HepG2 (cell line): ENCODE results near the gene NDRG2. TPM values are rescaled to one million over a fixed set of nuclear protein-coding genes. Genes with fewer than 3 reads are reported as not detected.

Experiments
- ARID3A ChIP-seq: IDR thresholded peaks from 2 replicates; pipeline ENCODE4 v1.6.1; 2012; ENCODE audit warnings: low read depth, low read length, improper control_type of control experiment
- HOXA7 ChIP-seq: sonication (generic); formaldehyde crosslinking; IDR thresholded peaks from 2 replicates; pipeline ENCODE4 v1.8.1; 2022; ENCODE audit warnings: mild to moderate bottlenecking, missing genetic modification reagents, moderate library complexity
- IRF1 ChIP-seq: sonication (generic); formaldehyde crosslinking; IDR thresholded peaks from 2 replicates; pipeline ENCODE4 v1.4.0; 2020; ENCODE audit warnings: low read depth, mild to moderate bottlenecking, missing genetic modification reagents
- KLF11 ChIP-seq: IDR thresholded peaks from 2 replicates; pipeline ENCODE4 v1.6.1; 2016; ENCODE audit warnings: missing compliant biosample characterization
- NFIB ChIP-seq: sonication (generic); formaldehyde crosslinking; IDR thresholded peaks from 2 replicates; pipeline ENCODE4 v1.9.0; 2021; ENCODE audit warnings: missing genetic modification reagents, mild to moderate bottlenecking, borderline replicate concordance
- NR2F2 ChIP-seq: IDR thresholded peaks from 2 replicates; pipeline ENCODE4 v1.6.1; 2012; ENCODE audit warnings: low read depth, inconsistent platforms, borderline replicate concordance
- PHF20 ChIP-seq: sonication (generic); formaldehyde crosslinking; IDR thresholded peaks from 2 replicates; pipeline ENCODE4 v1.5.0; 2020; ENCODE audit warnings: mild to moderate bottlenecking, missing genetic modification reagents
- REL ChIP-seq: sonication (generic); formaldehyde crosslinking; conservative IDR thresholded peaks from 2 replicates; pipeline ENCODE4 v1.8.0; 2022; ENCODE audit warnings: mild to moderate bottlenecking, missing genetic modification reagents, moderate library complexity
- REPIN1 ChIP-seq: sonication (generic); formaldehyde crosslinking; IDR thresholded peaks from 2 replicates; pipeline ENCODE4 v1.8.0; 2022; ENCODE audit warnings: missing genetic modification reagents, low read depth, mild to moderate bottlenecking, borderline replicate concordance
- SNAI1 ChIP-seq: sonication (generic); formaldehyde crosslinking; IDR thresholded peaks from 2 replicates; pipeline ENCODE4 v1.5.0; 2020; ENCODE audit warnings: mild to moderate bottlenecking, missing genetic modification reagents, borderline replicate concordance
- SP2 ChIP-seq: sonication (generic); formaldehyde crosslinking; IDR thresholded peaks from 2 replicates; pipeline ENCODE4 v1.5.1; 2020; ENCODE audit warnings: mild to moderate bottlenecking, missing genetic modification reagents
- TFDP2 ChIP-seq: sonication (generic); formaldehyde crosslinking; IDR thresholded peaks from 2 replicates; pipeline ENCODE4 v1.4.0; 2020; ENCODE audit warnings: missing genetic modification reagents
- ZNF317 ChIP-seq: sonication (generic); formaldehyde crosslinking; IDR thresholded peaks from 2 replicates; pipeline ENCODE4 v1.5.0; 2020; ENCODE audit warnings: mild to moderate bottlenecking, missing genetic modification reagents
- ZNF33B ChIP-seq: sonication (generic); formaldehyde crosslinking; IDR thresholded peaks from 2 replicates; pipeline ENCODE4 v1.5.1; 2020; ENCODE audit warnings: mild to moderate bottlenecking, missing genetic modification reagents
- ZNF382 ChIP-seq: sonication (generic); formaldehyde crosslinking; IDR thresholded peaks from 2 replicates; pipeline ENCODE4 v1.5.0; 2020; ENCODE audit warnings: missing genetic modification reagents, mild to moderate bottlenecking, borderline replicate concordance
- ZNF383 ChIP-seq: sonication (generic); formaldehyde crosslinking; IDR thresholded peaks from 2 replicates; pipeline ENCODE4 v1.4.0; 2020; ENCODE audit warnings: missing genetic modification reagents, mild to moderate bottlenecking, borderline replicate concordance
- ZNF564 ChIP-seq: sonication (generic); formaldehyde crosslinking; IDR thresholded peaks from 2 replicates; pipeline ENCODE4 v1.8.1; 2023; ENCODE audit warnings: mild to moderate bottlenecking, missing genetic modification reagents
- ZNF674 ChIP-seq: sonication (generic); formaldehyde crosslinking; IDR thresholded peaks from 2 replicates; pipeline ENCODE4 v1.5.0; 2020; ENCODE audit warnings: low read depth, mild to moderate bottlenecking, missing genetic modification reagents
- ZNF776 ChIP-seq: sonication (generic); formaldehyde crosslinking; IDR thresholded peaks from 2 replicates; pipeline ENCODE4 v1.4.0; 2020; ENCODE audit warnings: mild to moderate bottlenecking, missing genetic modification reagents
- polyA plus RNA-seq, 8 experiments: library from polyadenylated mRNA; depleted of rRNA in 3 of 8; stranded (reverse) in 7 of 8; unstranded in 1 of 8; fragments of >200 nt; fragmentation: Illumina TruSeq in 4 of 8; extraction: Trizol in 4 of 8; gene quantifications; 2 replicates each; pipeline versions ENCODE4 v1.2.1 to v1.2.3, GENCODE V29; 2011 to 2016; ENCODE audit warnings: low read depth in 4 of 8, missing spikeins in 1 of 8, mixed read lengths in 1 of 8; ENCODE audit not compliant: insufficient read depth in 1 of 8
- total RNA-seq, 5 experiments: library from RNA; depleted of rRNA; stranded (reverse); fragments of >200 nt; fragmentation: Illumina TruSeq; extraction: Trizol; gene quantifications; 2 replicates each; pipeline ENCODE4 v1.2.3, GENCODE V29; 2016; ENCODE audit warnings: low read depth in 1 of 5
- TF ChIP-seq, protein P1 (sequence below): sonication (generic); formaldehyde crosslinking; IDR thresholded peaks from 2 replicates; pipeline ENCODE4 v1.9.0; 2021; ENCODE audit warnings: mild to moderate bottlenecking, missing genetic modification reagents

NDRG2 gene
- total and polyA plus RNA-seq, 2 of the 13 experiments (the other 11 are each of a cell fraction or from before 2014, with no cell fraction given), result 27.2 to 189 TPM

- TF ChIP-seq, protein P1, sequence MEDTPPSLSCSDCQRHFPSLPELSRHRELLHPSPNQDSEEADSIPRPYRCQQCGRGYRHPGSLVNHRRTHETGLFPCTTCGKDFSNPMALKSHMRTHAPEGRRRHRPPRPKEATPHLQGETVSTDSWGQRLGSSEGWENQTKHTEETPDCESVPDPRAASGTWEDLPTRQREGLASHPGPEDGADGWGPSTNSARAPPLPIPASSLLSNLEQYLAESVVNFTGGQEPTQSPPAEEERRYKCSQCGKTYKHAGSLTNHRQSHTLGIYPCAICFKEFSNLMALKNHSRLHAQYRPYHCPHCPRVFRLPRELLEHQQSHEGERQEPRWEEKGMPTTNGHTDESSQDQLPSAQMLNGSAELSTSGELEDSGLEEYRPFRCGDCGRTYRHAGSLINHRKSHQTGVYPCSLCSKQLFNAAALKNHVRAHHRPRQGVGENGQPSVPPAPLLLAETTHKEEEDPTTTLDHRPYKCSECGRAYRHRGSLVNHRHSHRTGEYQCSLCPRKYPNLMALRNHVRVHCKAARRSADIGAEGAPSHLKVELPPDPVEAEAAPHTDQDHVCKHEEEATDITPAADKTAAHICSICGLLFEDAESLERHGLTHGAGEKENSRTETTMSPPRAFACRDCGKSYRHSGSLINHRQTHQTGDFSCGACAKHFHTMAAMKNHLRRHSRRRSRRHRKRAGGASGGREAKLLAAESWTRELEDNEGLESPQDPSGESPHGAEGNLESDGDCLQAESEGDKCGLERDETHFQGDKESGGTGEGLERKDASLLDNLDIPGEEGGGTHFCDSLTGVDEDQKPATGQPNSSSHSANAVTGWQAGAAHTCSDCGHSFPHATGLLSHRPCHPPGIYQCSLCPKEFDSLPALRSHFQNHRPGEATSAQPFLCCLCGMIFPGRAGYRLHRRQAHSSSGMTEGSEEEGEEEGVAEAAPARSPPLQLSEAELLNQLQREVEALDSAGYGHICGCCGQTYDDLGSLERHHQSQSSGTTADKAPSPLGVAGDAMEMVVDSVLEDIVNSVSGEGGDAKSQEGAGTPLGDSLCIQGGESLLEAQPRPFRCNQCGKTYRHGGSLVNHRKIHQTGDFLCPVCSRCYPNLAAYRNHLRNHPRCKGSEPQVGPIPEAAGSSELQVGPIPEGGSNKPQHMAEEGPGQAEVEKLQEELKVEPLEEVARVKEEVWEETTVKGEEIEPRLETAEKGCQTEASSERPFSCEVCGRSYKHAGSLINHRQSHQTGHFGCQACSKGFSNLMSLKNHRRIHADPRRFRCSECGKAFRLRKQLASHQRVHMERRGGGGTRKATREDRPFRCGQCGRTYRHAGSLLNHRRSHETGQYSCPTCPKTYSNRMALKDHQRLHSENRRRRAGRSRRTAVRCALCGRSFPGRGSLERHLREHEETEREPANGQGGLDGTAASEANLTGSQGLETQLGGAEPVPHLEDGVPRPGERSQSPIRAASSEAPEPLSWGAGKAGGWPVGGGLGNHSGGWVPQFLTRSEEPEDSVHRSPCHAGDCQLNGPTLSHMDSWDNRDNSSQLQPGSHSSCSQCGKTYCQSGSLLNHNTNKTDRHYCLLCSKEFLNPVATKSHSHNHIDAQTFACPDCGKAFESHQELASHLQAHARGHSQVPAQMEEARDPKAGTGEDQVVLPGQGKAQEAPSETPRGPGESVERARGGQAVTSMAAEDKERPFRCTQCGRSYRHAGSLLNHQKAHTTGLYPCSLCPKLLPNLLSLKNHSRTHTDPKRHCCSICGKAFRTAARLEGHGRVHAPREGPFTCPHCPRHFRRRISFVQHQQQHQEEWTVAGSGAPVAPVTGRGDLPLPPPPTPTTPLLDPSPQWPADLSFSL (CRISPR knock-in tag), result no peak
- peak; percentile 69 for TF ChIP-seq PHF20
- no peak for TF ChIP-seq HOXA7 (CRISPR knock-in tag)
- TF ChIP-seq SP2 (CRISPR knock-in tag), result no peak; the same call in 1 of the 2 replicates
- TF ChIP-seq NFIB, result no peak
- TF ChIP-seq ZNF674, result no peak
- TF ChIP-seq ZNF564 (CRISPR knock-in tag), result no peak
- 0 out of 2 replicates have a peak, but pooled peaks have one; percentile 39 for TF ChIP-seq ZNF317 (CRISPR knock-in tag)
- TF ChIP-seq ZNF383 (CRISPR knock-in tag), result no peak
- peak; percentile 39; the same call in 1 of the 2 replicates for TF ChIP-seq ZNF776
- no peak for TF ChIP-seq IRF1 (CRISPR knock-in tag)
- TF ChIP-seq ARID3A, result no peak; the same call in 1 of the 2 replicates
- peak; percentile 12; the same call in 1 of the 2 replicates for TF ChIP-seq REPIN1 (CRISPR knock-in tag)
- TF ChIP-seq ZNF33B (CRISPR knock-in tag), result 0 out of 2 replicates have a peak, but pooled peaks have one; percentile 58
- TF ChIP-seq KLF11 (CRISPR knock-in tag), result no peak
- no peak for TF ChIP-seq TFDP2 (CRISPR knock-in tag)
- no peak for TF ChIP-seq REL (CRISPR knock-in tag)
- TF ChIP-seq NR2F2, result no peak
- TF ChIP-seq SNAI1 (CRISPR knock-in tag), result no peak
- TF ChIP-seq ZNF382 (CRISPR knock-in tag), result no peak
Observed at GRCh38 chr14:20970983-20971704, 53.7 kb downstream of the NDRG2 start (continued).
